ENCODE results near the gene SAFB. TPM values are rescaled to one million over a fixed set of nuclear protein-coding genes. Genes with fewer than 3 reads are reported as not detected.

The SAFB gene
- total RNA-seq, 2 donors from 2014 or later = 130 to 153 TPM

GRCh38 chr19:5627395-5627904, 4.6 kb downstream of the SAFB start:
- H3K27ac Mint-ChIP-seq = peak overlapping the region; percentile 84
- H3K27ac ChIP-seq (ENCODE audit: low read depth, low read length) = no peak overlapping the region
- peaks cover 2% of the 10 kb centered on the region for H3K27me3 Mint-ChIP-seq (ENCODE audit: insufficient read depth)
- peak; percentile 55 for DNase-seq
- WGBS, 2 experiments (ENCODE audit: insufficient coverage in 1 of 2, insufficient read length in 1 of 2) = 84 to 87% methylated on average over 4 to 6 of the region's 6 CpGs
- no peak overlapping the region for H3K4me3 Mint-ChIP-seq
- H3K36me3 Mint-ChIP-seq (ENCODE audit: low read depth) = peaks cover 64% of the 10 kb centered on the region
- peak overlapping the region; percentile 16 for H3K4me3 ChIP-seq (ENCODE audit: low read length)
- TF ChIP-seq, protein P1, sequence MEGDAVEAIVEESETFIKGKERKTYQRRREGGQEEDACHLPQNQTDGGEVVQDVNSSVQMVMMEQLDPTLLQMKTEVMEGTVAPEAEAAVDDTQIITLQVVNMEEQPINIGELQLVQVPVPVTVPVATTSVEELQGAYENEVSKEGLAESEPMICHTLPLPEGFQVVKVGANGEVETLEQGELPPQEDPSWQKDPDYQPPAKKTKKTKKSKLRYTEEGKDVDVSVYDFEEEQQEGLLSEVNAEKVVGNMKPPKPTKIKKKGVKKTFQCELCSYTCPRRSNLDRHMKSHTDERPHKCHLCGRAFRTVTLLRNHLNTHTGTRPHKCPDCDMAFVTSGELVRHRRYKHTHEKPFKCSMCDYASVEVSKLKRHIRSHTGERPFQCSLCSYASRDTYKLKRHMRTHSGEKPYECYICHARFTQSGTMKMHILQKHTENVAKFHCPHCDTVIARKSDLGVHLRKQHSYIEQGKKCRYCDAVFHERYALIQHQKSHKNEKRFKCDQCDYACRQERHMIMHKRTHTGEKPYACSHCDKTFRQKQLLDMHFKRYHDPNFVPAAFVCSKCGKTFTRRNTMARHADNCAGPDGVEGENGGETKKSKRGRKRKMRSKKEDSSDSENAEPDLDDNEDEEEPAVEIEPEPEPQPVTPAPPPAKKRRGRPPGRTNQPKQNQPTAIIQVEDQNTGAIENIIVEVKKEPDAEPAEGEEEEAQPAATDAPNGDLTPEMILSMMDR (conservative IDR thresholded peaks at IDR 0.05) = no peak
- no peak overlapping the region for H3K9ac ChIP-seq (ENCODE audit: extremely low read depth, low read length, poor library complexity, severe bottlenecking)
- no peaks in the 10 kb centered on the region for H3K9me3 Mint-ChIP-seq
- H3K36me3 ChIP-seq (ENCODE audit: control insufficient read depth, insufficient read depth, low read length) = peaks cover 69% of the 10 kb centered on the region
- H3K27me3 ChIP-seq (ENCODE audit: control insufficient read depth, insufficient read depth, low read length, poor library complexity, severe bottlenecking) = no peaks in the 10 kb centered on the region
- peaks cover 10% of the 10 kb centered on the region for H3K4me1 ChIP-seq (ENCODE audit: control insufficient read depth, insufficient read depth, low read length)
- peaks cover 27% of the 10 kb centered on the region for H3K4me1 Mint-ChIP-seq
- H3K9me3 ChIP-seq (ENCODE audit: control insufficient read depth, low read length) = no peaks in the 10 kb centered on the region

GRCh38 chr19:5628461-5628860, 5.6 kb downstream of the SAFB start:
- peaks cover 27% of the 10 kb centered on the region for H3K4me1 Mint-ChIP-seq
- no peak overlapping the region for H3K27ac ChIP-seq (ENCODE audit: low read depth, low read length)
- no peaks in the 10 kb centered on the region for H3K27me3 ChIP-seq (ENCODE audit: control insufficient read depth, insufficient read depth, low read length, poor library complexity, severe bottlenecking)
- WGBS, 2 experiments (ENCODE audit: insufficient coverage in 1 of 2, insufficient read length in 1 of 2) = 100% methylated on average over 1 of the region's 1 CpG
- H3K36me3 Mint-ChIP-seq (ENCODE audit: low read depth) = peaks cover 68% of the 10 kb centered on the region
- peaks cover 10% of the 10 kb centered on the region for H3K4me1 ChIP-seq (ENCODE audit: control insufficient read depth, insufficient read depth, low read length)
- H3K4me3 Mint-ChIP-seq = no peak overlapping the region
- no peak overlapping the region for H3K4me3 ChIP-seq (ENCODE audit: low read length)
- no peaks in the 10 kb centered on the region for H3K9me3 ChIP-seq (ENCODE audit: control insufficient read depth, low read length)
- H3K9ac ChIP-seq (ENCODE audit: extremely low read depth, low read length, poor library complexity, severe bottlenecking) = no peak overlapping the region
- TF ChIP-seq, protein P1 (conservative IDR thresholded peaks at IDR 0.05) = no peak
- no peak for DNase-seq
- no peaks in the 10 kb centered on the region for H3K27me3 Mint-ChIP-seq (ENCODE audit: insufficient read depth)
- H3K27ac Mint-ChIP-seq = no peak overlapping the region
- H3K9me3 Mint-ChIP-seq = no peaks in the 10 kb centered on the region
- peaks cover 77% of the 10 kb centered on the region for H3K36me3 ChIP-seq (ENCODE audit: control insufficient read depth, insufficient read depth, low read length)

DNA sequence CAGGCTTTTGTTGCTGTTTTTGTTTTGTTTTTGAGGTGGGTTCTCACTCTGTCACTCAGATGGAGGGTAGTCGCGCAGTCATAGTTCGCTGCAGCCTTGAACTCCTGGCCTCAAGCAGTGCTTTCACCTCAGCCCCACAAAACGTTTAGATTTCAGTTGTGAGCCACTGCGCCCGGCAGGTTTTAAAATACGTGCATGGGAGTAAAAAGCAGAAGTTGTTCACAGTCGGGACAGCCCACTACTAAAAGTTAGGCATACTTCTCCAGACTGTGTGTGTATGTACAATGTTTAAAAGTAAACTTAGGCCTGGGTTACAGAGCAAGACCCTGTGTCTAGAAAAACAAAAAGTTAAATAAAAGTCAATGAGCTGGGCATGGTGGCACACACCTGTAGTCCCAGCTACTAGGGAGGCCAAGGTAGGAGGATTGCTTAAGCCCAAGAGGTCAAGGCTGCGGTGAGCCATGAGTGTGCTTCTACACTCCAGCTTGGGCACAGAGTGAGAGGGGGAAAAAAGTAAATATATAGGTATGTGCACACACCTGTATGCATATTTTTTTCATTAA, 6.1 kb downstream of the SAFB start:
- Mint-ChIP-seq H3K9me3 (no peaks in the 10 kb centered on the region), H3K4me1 (peaks cover 27% of the 10 kb centered on the region), H3K36me3 (ENCODE audit: low read depth) (peaks cover 68% of the 10 kb centered on the region), H3K27ac (no peak overlapping the region), H3K27me3 (ENCODE audit: insufficient read depth) (no peaks in the 10 kb centered on the region), H3K4me3 (no peak overlapping the region)
- Histone ChIP-seq H3K9ac (ENCODE audit: extremely low read depth, low read length, poor library complexity, severe bottlenecking) (no peak overlapping the region), H3K9me3 (ENCODE audit: control insufficient read depth, low read length) (no peaks in the 10 kb centered on the region), H3K27me3 (ENCODE audit: control insufficient read depth, insufficient read depth, low read length, poor library complexity, severe bottlenecking) (no peaks in the 10 kb centered on the region), H3K27ac (ENCODE audit: low read depth, low read length) (no peak overlapping the region), H3K4me1 (ENCODE audit: control insufficient read depth, insufficient read depth, low read length) (peaks cover 10% of the 10 kb centered on the region), H3K4me3 (ENCODE audit: low read length) (no peak overlapping the region), H3K36me3 (ENCODE audit: control insufficient read depth, insufficient read depth, low read length) (peaks cover 81% of the 10 kb centered on the region)
- TF ChIP-seq, protein P1 (conservative IDR thresholded peaks at IDR 0.05) = no peak
- 93 to 100% methylated on average over 2 to 9 of the region's 9 CpGs for WGBS, 2 experiments (ENCODE audit: insufficient coverage in 1 of 2, insufficient read length in 1 of 2)
- no peak for DNase-seq
